SK-MEL-5 (cell line): ENCODE data around the gene CEBPZOS. TPM values are rescaled to one million over a fixed set of nuclear protein-coding genes. Genes with fewer than 3 reads are reported as not detected.
"Not testable (repeated sequence)": the region's sequence is repeated elsewhere in the genome, so short reads cannot be mapped to it uniquely, and the experiment has no call there.

Experiments used
- DNase-seq: peaks from one replicate; pipeline ENCODE4 v3.0.0-alpha.2; 2016; ENCODE audit warnings: low read depth, low spot score
- in situ Hi-C: cut with HindIII; loops from 2 replicates; pipeline ENCODE4 v1.10.0; 2016; ENCODE audit warnings: low sequenced_read_pairs, high pct_unique_total_duplicates, low pct_unique_long_range_greater_than_20kb
- total RNA-seq: library from RNA; depleted of rRNA; stranded (reverse); fragments of >200 nt; shearing (Covaris generic); gene quantifications from 2 replicates; pipeline ENCODE4 v1.2.3, GENCODE V29; 2014; rRNA removed

CEBPZOS gene
- total RNA-seq, 1 experiment from 2014 or later = 36.3 TPM

GRCh38 chr2:37224063-37224462 lies 27.8 kb downstream of the CEBPZOS start:
- in situ Hi-C loops = no loop called here
- no peak for DNase-seq

- in situ Hi-C loops, DNase-seq: not testable (repeated sequence)
These were observed 28.8 kb downstream of the CEBPZOS start for GRCh38 chr2:37225129-37225528.

DNA sequence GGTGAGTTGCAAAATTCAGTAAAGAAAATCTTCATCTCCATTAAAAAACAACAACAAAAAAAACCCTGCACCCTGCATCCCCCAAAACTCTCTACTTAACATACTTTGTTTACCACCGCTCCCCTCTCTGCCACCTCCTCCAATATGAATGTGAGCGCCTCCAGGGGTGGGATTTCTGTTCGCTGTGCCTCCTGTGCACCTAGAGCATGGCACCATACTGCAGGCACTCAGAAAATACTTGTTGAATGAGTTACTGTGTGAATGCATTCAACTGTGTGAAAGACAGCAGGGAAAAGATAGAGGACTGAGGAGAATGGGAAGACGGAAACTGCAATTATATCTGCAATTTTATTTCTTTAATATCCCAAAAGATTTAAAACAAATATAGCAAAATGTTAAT lies 30.6 kb downstream of the CEBPZOS start:
- DNase-seq = peak; percentile 22
- in situ Hi-C loops = no loop called here

DNA sequence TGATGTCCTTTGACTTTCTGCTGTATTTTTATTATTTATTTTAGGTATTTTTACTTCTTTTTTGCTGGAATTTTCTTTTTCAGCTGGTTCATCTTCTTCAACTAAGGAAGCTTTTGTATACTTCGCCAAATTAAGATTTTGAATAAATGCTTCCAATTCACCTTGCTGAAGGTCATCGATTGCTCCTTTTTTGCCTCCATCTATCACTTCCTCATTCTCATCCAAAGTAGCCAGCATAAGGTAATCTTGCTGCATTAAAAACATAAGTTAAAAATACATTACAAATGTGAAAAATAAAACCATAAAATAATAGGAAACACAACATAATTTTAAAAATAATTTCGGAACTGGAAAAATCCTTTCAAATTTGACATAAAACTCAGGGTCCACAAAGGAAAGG lies 32.5 kb downstream of the CEBPZOS start:
- no peak for DNase-seq
- in situ Hi-C loops = no loop called here

GRCh38 chr2:37230581-37230980 lies 34.3 kb downstream of the CEBPZOS start:
- in situ Hi-C loops = no loop called here
- peak; percentile 43 for DNase-seq

DNA sequence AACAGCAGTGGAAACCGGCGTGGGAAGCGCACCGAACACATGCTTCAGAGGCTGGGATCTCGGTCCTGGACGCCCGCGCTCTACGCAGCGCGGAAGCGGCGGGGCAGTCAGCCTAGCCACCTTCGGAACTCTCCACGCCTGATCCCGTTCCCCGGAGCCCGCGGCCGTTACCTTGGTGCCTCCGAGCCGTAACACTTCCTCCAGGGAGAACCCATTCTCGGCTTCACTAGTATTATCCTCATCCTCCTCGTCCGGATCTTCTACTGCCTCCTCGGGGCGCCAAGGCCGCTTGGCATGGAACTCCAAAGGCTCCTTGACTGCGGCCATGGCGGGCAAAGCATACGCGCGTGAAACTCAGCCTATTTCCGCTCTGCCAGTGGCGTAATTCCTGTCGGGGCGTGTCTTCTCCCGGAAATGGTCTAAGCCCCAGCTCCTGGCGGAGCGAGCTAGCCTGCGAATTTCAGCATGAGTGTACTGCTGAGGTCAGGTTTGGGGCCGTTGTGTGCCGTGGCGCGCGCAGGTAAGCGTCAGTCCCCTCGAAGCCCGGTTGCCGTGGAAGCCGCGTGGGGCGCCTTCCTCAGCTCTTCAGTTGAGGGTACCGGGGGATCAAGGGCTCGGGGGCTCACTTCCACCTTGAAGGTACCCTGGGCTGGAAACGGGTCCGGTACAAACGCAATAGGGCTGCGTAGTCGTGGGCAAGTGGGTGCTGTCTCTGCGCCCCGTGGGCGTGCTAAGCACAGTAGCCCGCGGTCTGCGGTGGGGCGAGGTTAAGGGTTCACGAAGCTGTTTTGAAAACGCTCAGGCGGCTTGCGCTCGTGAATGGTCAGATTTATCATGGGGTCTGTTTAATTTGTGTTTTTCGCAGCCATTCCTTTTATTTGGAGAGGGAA lies 35.2 kb downstream of the CEBPZOS start, which contains the start of the genes CEBPZ and NDUFAF7:
Gene CEBPZ (minus strand): TSS at position 356 of the 890 bp plus-strand sequence. CDS start 29 bp downstream, at position 327.
Gene NDUFAF7 (plus strand): TSS at position 418 of the 890 bp plus-strand sequence. CDS start 48 bp downstream, at position 466.
- peak; percentile 94 for DNase-seq
- in situ Hi-C loops = no loop called here

DNA sequence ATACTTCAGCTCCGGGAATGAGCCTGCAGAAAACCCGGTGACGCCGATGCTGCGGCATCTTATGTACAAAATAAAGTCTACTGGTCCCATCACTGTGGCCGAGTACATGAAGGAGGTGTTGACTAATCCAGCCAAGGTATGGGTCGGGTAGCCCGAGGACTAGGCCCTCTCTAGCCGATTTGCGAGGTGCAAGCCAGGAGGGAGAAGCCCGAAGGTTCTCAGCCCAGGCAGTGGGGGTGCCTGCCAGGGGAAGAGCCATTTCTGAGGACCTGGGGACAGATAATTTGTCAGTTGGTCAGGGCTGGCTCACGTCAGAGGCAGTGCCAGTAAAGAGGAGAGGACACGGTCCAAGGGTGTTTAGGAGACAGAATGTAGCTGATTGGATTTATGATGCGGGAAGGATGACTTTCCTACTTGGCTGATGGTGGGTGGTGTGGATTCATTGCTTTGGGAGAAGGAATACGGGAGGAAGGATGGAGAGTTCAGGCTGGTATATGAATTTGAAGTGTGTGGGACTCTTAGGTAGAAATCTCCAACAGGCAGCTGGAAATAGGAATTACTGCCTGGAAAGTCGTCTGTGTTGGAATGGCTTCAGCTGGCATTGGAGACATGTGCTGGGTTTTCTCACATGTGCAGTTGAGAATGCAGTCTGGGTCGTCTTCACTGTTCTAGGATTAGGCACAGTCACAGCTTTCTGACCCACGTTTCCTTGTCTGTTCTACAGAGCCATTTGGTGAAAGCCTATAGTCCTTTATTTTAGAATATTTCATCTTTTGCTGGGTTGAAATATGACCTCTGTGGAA lies 36.0 kb downstream of the CEBPZOS start:
- no peak for DNase-seq
- in situ Hi-C loops = no loop called here

GRCh38 chr2:37243435-37243834 lies 47.1 kb downstream of the CEBPZOS start:
- in situ Hi-C loops = no loop called here
- no peak for DNase-seq

GRCh38 chr2:37244017-37244416 lies 47.7 kb downstream of the CEBPZOS start:
- in situ Hi-C loops = no loop called here
- no peak for DNase-seq

GRCh38 chr2:37244755-37245154 lies 48.5 kb downstream of the CEBPZOS start:
- DNase-seq = no peak
- in situ Hi-C loops = no loop called here

- in situ Hi-C loops = no loop called here
- DNase-seq = no peak
These were observed 49.9 kb downstream of the CEBPZOS start for GRCh38 chr2:37246205-37246604.

DNA sequence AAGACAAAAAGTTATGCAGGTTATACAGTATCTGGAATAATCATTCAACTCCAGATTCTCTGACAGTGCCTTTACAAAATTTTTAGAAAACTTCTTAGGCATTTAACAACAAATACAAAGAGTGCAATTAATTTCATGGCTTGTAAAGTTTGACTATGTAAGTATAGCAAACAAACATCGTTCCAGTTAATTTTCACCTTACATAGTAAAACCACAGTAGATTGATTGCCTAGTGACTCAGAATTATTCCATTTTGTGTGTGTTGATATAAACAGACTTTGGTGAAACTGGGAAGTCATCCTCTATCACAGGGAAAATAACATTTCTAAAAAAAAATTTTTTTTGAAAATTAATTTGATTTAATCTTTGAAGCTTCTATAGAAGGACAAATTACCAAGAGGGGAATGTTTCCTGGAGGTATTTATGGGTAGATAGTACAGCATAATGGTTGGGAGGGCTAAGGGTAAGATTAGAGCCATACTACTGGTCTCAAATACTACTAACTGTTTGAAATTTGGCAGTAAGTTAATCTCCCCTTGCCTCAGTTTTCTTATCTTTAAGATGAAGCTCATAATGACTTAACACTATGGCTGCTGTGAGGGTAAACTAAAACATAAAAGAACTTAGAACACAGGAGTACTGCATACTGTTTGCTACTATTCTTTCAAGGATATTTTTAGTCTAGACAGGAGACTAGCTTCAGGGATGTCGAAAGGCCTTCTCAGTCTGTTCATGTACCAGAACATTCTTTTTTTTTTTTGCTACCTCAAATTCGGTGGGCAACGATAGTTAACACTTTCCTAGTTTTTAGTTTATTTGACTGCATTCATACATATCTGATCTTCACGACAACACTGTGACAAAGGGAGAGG lies 54.8 kb downstream of the CEBPZOS start:
- DNase-seq = no peak
- in situ Hi-C loops = no loop called here

Other genes starting within 250 kb of the CEBPZOS start
- gene STRN, start 230.0 kb upstream of the CEBPZOS start, total RNA-seq = 20.4 and 23.2 TPM in 2 replicates
- gene HEATR5B, start 112.1 kb upstream of the CEBPZOS start, total RNA-seq = 30.7 and 34.9 TPM in 2 replicates
- gene GPATCH11, start 112.0 kb upstream of the CEBPZOS start, total RNA-seq = 15.6 and 17.6 TPM in 2 replicates
- 22.5 and 29.1 TPM in 2 replicates for gene EIF2AK2, start 39.5 kb upstream of the CEBPZOS start, total RNA-seq
- not detected in 2 replicates for gene SULT6B1, start 7.8 kb upstream of the CEBPZOS start, total RNA-seq
- 118 and 122 TPM in 2 replicates for gene CEBPZ, start 35.1 kb downstream of the CEBPZOS start, total RNA-seq
- 28.7 and 31.0 TPM in 2 replicates for gene NDUFAF7, start 35.2 kb downstream of the CEBPZOS start, total RNA-seq
- 440 and 449 TPM in 2 replicates for gene PRKD3, start 128.3 kb downstream of the CEBPZOS start, total RNA-seq
- 2,187 and 2,298 TPM in 2 replicates for gene QPCT, start 148.1 kb downstream of the CEBPZOS start, total RNA-seq